IPS-NIHi11 (cell line): ENCODE measurements around the gene TEAD3.
A peak's percentile ranks its signal among the peaks of the same experiment; 100 is the strongest.

Experiments
- DNase-seq: peaks from one replicate; pipeline ENCODE4 v3.0.0; 2012; ENCODE audit warnings: mixed read lengths, low spot score

The TEAD3 gene

DNA sequence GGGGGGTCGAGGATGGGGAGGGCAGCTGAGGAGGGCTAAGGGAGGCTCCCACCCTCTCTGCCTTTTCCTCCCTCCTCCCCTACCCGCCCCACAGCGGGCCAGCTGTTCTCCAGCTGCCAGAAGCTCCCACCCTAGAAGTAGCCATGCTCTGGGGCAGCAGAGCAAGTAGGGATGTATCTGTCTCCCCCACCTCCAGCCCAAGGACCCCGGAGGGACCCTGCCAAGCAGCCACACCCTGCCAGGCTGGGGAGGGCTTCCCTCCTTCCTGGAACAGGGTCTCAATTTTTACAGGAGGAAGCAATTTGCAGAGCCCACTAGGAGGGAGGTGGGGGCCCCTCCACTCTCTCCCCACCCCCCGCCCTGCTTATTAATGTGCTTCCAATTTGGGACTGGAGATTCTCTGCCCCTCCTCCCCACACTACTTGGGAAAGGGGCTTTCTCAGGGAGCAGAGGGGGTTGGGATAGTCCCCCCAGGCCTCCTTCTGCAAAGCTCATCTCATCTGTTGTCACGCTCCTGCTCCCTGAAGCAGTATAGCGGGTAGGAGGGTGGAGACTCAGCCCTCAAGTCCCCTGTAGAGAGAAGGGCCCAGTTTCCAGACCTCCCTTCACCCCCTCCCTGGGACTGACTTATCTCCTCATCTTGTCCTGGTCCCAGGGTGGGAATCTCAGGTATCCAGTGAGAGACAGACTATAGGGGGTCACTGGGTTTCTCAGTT is 4.5 kb downstream of the TEAD3 start:
- no peak for DNase-seq

DNA sequence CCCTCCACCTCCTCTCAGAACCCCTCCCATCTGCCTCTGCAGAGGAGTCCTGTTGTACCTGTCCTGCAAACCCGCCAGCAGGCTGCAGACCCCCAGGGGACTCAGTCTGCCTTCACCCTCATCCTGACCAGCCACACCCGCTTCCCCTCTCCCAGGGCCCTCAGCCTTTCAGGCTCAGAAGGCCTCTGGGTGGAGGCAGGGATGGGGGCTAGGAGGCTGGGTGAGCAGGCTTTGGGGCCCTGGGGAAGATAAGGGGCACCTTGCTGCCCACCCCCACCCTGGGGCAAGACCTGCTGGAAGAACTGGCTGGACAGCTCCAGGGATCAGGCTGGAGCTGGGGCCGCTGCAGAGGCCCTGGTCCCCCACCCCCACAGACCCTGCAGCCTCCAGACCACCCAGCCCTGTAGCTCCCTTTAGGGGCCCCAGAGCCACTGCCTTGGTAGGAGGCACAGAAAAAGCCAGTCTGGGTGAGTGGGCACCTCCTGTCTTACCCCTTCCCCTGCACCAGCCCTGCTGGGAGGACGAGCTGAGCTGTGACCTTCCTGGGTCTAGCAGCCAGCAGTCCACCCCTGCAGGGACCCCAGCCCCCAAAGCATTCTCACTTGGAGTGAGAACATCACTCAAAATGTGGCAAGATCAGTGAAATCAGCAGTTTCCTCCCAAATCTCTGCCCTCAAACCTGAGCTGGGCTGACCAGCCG is 5.2 kb downstream of the TEAD3 start:
- DNase-seq, result no peak

DNA sequence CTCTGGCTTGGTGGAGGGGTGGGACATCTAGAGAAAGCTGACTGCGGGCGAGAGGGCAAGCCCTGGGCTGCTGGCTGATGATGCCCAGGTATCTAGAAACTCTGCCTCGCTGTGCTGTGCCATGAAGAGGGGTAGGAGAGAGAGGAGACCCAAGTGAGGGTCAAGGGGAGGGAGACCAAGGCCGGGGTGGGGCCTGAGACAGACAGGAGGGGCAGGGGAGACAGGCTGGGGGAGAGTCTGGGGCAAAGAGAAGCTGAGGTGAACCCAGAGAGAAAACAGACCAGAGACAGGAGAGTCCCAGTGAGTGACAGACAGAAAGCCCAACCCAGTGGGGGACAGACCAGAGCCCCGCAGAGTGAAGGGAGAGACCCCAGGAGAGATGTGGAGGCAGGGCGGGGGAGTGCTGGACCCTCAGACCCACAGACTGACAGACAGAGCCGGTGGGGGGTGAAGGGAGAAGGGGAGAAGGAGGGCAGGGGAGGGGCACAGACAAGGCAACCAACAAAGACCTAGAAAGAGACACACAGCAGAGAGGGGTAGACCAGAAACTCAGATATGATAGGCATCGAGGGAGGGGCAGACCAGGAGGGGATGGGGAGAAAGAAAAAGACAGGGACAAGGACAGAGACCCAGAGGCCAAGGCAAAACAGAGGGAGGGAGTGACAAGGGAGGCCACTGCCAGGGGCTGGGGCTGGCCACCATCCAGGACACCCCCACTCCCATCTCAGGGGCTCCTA is 5.9 kb downstream of the TEAD3 start:
- DNase-seq, result no peak

DNA sequence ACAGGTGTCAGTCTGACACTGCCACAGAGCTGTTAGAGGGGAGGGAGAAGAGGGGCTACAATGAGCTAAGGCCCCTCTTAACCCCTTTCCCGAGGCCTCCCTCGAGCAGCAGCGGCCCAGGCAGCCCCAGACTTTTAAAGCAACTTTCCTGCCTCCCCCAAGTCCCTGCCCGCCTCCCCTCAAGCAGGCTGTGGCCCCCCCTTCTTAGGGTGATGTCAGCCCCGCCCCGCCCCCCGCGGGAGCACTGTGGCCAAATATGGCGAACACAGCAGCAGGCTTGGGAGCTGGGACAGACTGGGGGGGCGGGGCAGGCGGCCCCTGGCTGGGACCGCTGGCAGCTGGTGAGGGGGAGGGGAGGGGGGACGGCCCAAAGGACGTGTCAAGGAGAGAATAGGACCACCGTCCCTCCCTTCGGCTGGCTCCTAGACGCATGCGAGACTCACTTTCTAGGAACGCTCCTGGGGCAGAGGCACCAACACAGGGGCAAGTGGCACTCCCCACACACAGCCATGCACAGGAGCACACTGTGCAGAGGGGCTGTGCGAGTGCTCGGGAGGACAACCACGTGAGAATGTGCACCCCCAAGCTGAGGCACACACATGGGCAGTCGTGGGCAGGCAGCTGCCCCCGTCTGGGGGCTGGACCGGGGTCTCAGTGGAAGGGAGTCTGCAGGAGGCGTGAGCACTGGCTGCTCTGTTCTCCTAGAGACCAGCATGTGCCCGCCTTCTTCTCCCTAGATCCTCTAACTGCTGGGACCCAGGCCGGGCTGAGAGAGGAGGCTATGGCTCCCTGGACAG is 6.7 kb downstream of the TEAD3 start:
- DNase-seq, result peak; percentile 77

DNA sequence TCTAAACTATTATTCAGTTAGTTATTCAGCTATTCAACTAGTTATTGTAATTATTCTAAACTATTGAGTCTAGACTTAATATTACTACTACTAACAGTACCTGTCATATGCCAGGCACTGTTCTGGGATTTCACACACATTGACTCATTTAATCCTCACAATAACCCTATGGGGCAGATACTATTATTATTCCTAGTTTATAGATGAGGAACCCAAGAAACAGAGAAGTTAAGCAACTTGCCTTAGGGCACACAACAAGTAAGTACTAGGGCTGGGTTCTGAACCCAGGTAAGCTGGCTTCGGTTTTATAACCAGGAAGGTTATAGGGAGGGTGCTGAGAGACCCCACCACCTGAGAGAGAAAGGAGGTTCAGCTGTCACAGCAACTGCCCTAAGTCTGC is 7.8 kb downstream of the TEAD3 start:
- no peak for DNase-seq

DNA sequence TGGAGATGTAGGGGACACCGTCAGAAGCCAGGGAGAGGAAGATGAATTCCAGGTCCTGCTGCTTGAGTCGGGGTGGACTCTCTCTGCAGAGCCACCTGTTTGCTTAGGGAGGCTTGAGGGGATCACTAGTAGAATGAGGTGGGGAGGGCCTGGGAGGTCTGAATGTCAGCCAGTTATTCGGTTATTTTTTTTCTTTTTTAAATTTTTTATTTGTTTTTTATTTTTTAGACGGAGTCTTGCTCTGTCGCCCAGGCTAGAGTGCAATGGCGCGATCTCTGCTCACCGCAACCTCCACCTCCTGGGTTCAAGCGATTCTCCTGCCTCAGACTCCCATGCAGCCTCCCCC is 8.4 kb downstream of the TEAD3 start:
- no peak for DNase-seq

DNA sequence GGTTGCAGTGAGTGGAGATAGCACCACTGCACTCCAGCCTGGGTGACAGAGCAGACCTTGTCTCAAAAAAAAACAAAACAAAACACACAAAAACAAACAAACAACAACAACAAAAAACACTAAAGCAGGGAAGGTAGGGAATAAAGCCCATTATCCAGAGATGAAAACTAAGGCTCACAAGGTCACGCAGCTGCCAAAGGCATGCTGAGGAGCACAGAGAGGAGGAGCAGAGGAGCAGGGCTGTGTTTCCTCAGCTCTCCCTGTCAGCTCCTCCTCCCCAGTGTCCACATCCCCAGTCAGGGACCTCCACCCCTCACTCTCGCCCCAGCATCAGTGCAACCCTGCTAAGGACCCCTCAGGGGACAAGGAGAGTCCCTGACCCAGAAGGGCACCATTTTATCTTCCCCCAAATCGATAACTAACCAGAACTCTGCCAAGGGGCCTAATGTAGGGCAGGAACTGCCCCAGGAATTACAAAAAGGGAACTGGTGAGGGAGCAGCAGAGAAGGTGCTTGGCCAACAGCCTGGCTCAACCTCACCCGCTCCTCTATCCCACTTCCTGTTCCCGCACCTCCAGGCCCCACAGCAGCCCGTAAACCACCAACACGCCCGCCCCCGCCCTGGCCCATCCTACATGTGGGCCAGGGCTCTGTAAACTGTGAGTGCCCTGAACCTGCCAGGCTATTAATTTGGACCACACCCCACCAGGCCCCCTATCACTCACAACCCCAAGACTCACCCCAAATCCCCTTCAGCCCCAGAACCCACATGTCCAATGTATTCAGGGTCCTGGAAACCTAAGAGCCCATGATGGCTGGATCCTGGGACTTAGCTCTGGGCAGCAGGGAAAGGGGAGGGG is 9.0 kb downstream of the TEAD3 start:
- DNase-seq, result no peak

DNA sequence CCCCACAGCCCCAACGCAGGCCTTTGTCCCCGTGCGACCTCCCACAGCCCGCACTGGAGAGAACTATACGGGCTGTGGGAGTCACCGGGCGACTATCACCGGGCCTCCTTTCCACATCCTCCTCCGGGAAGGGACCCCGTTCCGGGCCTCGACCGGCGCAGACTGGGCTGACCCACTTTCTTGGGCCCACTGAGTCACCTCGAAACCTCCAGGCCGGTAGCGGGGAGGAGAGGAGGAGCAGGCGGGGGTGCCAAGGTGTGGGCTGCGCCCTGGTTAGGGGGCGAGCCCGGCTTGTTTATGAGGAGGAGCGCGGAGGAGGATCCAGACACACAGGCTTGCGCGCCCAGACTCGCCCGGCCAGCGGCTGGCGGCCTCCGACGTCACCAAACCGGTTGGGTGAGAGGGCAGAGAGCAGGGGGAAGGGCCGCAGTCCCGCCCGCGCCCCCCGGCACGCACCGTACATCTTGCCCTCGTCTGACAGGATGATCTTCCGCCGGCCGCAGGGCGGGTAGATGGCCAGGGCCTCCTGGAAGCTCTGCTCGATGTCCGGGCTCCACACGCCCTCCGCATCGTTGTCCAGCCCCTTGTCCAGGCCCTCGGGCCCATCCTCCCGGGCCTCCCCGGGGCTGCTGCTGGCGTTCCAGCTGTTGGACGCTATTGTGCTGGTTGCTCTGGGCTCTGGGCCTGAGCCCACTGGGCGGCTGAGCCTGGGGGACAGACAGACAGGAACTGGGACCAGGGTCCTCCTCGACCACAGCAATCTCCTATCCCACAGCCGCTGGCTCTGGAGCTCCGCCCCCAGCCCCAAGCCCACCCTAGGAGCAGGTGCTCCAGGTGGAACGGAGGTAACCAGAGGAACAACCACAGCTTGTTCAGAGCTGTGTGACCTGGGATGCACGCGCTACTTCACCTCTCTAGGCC is 10.6 kb downstream of the TEAD3 start:
- DNase-seq, result peak; percentile 74

DNA sequence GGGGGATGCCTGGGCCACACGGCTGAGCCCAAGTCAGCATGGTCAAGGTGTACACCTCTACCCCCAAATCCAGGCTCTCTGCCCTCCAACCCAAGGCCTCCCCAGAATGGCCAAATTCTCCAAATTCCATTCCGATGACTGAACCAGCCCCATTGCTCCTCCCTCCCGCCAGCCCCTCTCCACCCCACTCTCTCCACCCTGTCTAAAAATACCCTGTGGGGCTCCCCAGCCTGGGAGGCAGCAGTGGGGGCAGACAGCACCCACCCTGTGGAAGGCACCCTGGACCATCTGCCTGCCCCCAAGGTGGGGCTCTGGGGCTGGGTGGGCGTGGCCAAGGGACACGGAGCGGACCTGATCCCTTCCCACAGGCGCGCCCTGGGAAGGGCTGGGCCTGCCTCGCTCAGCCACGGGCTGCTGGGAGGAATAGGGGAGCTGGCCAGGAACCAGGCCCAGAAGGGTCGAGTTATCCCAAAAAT is 11.4 kb downstream of the TEAD3 start:
- DNase-seq, result peak; percentile 79

DNA sequence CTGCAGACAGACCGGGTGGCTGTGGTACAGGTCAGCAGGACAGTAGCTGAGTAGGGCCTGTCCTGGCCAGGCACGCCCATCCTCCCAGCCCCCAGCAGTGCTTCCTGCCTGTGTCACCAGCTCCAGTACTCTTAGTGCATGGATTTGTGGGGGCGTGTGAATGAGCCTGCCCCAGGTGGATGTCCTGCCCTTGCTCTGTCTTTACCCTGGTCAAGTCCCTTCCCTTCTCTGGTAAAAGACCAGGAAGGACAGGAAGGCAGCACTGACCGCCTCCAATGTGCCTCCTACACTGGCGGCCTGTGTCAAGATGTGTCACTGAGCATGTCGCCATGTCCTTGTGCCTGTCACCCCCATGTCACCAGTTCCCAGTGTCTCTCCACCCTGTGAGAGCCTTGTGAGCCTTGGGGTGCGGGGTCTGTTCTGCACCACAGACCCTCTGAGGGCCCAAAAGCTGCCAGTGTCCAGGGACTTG is 11.9 kb downstream of the TEAD3 start:
- peak; percentile 38 for DNase-seq

DNA sequence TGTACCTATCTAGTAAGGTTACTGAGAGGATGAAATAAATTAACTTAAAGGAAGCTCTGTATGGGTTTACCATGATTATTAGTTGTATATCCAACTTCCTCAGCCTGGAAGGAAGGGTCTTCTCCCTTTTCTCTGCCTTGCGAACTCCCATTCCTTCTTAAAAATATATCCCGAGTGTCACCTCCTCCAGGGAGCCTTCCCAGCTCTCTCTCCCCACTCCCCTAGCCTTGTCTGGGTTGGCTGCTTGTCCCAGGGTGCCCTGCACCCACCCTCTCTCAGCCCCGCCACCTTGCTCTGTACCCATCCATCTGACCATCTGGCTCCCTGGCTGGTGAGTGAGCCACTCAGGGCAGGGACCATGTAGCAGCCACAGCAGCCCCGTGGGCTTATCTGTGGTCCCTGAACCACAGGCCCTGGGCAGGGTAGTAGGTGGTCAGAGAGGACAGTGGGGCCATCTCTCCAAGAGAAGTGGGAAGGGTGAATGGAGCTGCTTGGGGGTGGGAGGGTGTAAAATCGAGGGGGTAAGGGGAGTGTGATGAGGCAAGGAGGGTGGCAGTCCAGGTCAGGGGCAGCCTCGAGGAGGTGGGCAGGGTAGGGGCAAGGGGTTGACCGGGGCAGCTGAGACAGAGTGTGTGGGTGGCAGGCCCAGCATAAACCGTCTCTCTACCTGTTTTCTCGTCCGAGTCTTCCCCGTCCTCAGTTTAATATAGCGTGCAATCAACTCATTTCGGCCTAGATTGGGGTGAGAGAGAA is 12.8 kb downstream of the TEAD3 start:
- DNase-seq, result no peak

DNA sequence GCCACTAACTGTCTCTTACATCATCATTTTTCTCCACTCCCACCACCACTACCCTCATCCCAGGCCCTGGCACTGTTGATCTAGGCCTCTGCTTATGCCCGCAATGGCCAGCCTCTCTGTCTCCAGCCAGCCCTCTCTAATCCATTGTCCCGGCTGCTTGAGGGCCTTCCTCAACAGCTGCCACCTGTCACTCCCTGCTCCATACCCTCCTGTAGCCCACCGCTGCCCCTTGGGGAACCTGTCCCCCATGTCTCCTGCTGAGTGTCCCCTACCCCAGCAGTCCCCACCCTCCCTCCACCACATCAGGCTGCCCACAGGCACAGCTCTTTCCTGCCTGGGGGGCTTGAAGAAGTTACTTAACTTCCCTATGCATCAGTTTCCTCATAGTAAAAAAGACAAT is 13.4 kb downstream of the TEAD3 start:
- DNase-seq, result no peak

DNA sequence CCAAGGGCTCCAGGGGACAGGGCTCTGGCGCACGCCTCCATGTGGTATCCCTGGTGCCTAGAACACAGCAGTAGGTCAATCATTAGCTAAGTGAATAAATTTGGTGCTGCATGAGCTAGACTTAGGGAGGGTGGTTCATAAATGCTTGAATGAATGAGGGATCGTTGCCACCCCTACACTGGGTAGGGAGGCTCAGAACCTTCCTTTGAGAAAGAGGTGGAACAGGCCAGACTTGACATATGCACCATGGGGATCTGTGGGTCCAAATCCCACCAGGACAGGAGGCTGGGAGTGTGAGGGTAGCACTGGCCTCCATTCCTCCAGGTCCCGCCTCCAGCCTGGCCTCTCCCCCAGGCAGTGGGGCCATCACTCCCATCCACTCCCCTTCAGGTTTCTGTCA is 13.8 kb downstream of the TEAD3 start:
- DNase-seq, result no peak

DNA sequence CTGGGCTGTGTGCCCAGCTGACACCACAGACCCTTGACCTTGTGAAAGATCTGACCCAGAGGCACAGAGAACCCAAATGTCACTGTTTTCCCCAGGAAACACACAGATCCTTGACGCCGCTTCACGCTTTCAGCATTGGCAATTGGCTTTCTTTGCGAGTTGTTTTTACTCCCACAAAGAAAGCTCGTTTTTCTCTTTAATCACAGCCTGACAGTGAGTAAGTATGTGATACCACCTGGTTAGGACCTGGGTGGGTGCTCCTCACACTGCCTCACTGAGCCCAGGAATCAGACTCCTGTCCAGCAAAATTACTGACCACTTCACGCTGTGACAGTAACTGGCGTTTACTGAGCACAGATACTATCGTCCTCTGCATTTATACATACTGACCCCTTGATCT is 15.7 kb downstream of the TEAD3 start:
- no peak for DNase-seq

DNA sequence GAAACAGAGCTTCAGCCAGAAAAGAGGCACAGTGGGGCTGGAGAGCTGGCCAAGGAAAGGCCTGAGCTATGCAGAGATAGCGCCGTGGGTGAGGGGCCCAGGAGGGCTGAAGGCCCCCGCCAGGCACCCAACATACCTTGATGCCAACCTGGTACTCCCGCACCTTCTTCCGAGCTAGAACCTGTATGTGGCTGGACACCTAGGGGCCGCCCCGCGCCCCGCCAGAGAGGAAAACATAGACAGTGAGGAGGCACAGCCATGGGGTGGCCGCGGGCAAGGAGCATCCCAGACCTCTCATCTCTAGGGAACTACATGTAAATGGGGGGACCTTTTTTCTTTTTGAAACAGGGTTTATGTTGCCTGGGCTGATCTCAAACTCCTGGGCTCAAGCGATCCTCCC is 16.7 kb downstream of the TEAD3 start:
- no peak for DNase-seq

DNA sequence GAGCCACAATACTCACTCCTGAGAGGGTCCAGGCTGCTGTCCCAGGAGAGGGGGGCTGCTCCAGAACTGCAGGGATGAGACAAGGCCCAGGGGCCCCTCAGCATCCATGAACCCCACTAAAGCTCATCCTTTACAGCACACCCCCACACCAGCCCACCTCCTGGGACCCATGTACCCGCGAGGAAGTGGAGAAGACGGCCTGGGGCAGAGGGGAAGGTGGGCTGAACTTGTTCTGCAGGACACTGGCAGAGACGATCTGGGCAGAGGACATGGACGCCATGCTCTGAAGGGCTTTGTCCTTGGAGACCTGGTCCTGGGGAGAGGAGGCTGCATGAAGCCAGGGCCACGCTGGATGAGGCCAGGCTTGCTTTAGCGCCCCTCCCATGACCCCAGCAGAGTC is 18.6 kb downstream of the TEAD3 start:
- no peak for DNase-seq

DNA sequence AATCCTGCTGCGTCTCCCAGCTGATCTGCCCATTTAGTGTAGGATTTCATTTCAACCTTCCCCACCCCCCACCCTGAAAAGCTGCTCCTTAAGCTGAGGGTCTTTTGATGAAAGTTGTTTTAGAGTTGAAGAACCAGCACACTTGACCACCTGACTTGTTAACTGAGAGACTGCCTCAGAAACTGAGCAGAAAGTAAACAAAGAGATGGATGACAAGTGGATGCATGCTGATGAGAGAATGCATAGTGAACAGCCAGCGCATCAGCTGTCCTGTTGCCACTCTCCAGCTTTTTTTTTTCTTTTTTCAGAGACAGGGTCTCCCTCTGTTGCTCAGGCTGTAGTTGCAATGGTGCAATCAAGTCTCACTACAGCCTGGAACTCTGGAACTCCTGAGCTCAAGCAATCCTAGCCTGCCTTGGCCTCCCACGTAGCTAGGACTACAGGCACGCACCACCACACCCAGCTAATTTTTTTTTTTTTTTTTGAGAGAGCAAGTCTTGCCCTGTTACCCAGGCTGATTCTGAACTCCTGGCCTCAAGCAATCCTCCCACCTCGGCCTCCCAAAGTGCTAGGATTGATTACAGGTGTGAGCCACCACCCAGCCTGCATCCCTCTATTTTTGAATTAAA is 19.2 kb downstream of the TEAD3 start:
- DNase-seq, result no peak

DNA sequence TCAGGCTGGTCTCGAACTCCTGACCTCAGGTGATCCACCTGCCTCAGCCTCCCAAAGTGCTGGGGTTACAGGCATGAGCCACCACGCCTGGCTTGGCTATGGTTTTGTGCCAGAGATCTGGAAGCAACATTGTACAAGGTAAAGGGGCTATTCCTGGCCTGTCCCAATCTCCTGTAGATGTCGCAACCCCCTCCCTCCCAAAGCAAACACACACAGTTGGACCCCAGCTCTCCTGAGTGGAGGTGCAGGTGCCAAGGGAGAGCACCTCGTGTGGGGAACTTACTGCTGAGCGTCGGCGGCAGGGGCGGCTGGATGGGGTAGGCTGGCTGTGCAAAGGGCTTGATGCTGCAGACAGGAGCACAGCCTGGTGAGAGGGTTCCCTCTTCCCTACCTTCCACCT is 19.9 kb downstream of the TEAD3 start:
- DNase-seq, result no peak

DNA sequence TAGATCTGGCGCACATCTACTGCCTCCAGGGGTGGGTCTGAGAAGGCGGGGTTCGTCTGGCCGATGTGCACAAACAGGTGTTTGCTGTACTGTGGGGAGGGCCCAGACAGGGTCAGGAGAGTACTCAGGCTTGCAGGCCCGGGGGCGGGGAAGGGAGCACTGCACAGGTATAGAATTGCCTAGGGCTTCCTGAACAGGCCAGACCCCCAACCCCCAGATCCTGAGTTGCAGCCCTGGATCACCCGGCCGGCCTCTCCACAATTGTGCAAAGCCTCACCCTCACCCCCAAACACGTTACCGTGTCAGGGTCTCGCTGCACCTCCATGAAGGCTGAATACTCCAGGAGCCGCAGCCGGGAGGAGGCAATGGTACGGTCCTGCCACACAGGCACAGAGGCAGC is 20.9 kb downstream of the TEAD3 start:
- DNase-seq, result no peak
